Measurements from ENCODE around the gene CSF3.

Gene CSF3

DNA sequence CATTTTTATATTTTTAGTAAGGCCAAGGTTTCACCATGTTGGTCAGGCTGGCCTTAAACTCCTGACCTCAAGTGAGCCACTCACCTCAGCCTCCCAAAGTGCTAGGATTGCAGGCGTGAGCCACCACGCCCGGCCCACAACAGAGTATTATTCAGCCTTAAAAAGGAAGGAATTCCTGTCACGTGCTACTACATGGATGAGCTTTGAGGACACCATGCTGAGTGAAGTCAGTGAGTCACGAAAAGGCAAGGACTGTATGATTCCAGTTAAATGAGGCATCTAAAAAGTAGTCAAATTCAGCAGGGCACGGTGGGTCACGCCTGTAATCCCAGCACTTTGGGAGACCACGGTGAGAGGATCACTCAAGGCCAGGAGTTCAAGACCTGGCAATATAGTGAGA, 9.7 kb downstream of the CSF3 start:
- DNase-seq (ENCODE audit: low read depth), result no peak

- DNase-seq (ENCODE audit: low read depth), result no peak
Observed at GRCh38 chr17:40025559-40025958, 10.3 kb downstream of the CSF3 start.

DNA sequence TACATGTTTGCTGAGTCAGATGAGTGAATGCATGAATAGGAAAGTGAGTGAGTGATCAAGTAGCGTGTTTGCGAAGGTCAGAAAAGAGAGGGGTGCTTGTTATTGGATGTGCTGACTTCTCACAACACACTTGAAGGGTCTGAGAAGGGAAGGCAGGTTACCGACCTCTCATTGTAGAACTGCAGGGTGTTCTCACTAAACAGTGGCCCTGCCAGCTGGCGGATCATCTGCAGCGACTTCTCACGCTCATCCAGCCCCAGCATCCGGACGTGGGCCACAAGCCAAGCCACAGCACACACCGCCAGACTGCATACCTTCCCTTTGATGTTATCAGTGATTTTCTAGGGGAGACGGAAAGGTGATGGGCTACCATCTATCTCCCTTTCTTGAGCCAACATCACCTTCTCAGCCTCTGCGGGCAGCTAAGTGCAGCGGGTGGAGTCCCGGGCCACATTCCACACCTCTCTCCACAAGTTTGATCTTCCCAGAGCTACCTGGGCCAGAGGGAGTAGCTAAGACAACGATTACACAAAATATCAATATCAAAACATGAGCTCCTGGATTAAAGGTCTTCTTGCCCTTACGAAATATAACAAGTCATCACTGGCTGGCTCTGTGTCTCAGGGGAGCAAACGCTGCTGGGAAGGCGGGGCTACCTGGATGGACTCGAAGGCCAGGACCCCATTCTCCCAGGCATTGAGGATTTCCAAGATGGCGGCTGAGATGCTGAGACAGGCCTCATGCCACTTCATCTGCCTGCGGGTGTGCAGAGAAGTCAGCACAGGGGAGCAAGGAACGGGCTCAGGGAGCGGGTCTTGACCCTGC, 11.0 kb downstream of the CSF3 start:
- DNase-seq (ENCODE audit: low read depth), result no peak

GRCh38 chr17:40026816-40027613, 11.8 kb downstream of the CSF3 start:
- no peak for DNase-seq (ENCODE audit: low read depth)

DNA sequence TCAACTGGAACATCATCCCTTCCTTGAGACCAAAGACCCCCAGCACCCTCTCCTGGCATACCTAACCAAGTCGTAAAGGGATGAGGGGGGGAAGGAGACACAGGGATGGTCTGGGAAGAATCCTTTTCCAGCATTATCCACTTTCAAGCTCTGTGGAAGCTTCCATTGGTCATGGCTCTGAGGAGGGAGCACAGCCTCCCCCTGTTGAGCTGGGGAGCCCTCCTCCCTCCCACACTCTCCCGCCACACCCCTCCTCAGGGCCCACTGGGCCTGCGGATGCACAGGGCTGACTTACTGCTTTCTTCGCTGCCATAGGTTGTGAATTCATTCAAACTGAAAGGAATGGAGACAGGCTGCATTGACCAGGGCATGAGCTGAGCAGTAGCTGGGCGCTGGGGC, 12.4 kb downstream of the CSF3 start:
- no peak for DNase-seq (ENCODE audit: low read depth)

DNA sequence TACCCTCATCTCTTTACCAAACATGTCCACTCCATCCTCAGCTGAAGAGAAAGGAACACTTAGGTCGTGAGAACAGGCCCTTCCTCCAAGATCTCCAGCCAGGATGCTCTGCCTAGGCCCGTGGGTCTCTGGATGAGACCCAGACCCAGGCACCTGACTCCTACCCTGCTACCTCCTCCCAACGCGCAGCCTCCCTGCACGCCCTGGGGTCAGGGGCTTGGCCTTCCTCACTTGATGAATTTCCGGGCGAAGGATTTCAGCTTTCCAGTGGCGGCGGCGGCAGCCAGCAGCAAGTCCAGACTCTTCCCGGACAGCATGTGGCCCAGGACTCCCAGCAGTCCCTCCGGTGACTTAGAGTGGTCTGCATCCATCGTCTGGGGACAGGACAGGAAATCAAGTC, 13.4 kb downstream of the CSF3 start:
- no peak for DNase-seq (ENCODE audit: low read depth)

DNA sequence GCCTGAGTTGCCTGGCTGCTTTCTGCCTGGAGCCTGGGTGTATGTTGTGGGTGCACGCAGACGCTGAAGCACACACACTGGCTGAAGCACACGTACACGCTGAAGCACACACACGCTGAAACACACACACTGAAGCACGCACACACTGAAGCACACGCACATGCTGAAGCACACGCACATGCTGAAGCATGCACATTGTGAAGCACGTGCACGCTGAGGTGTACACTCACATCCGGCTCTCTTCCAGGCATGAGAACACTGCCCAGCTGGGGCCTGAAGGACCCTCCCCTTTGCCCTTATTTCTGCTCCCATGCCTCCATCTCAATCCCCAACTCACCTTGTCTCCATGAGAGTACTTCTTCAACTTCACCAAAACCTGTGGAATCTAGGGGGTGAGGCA, 16.5 kb downstream of the CSF3 start:
- DNase-seq (ENCODE audit: low read depth), result no peak

- no peak for DNase-seq (ENCODE audit: low read depth)
Observed at GRCh38 chr17:40032322-40033320, 17.4 kb downstream of the CSF3 start.

DNA sequence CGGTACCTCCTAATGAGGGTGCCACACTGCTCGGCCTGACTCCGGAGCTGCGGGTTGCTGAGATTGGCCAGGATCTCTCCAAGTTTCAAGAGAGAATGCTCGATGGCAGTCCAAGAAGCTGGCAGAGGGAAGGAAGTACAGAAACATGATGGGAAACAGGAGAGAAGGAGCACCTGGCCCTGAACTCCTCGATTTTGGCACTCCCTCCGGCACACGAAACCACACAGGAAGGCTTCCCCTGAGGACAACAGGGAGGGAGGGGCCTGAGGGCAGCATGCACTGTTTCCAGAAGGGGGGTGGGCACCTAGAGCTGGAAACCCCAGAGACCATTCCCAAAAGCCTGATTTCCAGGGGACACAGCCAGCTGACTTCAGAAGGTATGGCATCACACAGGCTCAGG, 18.1 kb downstream of the CSF3 start:
- no peak for DNase-seq (ENCODE audit: low read depth)

- DNase-seq (ENCODE audit: low read depth), result no peak
Observed at GRCh38 chr17:40034426-40035161, 19.4 kb downstream of the CSF3 start.

- peak; percentile 7 for DNase-seq (ENCODE audit: low read depth)
Observed at GRCh38 chr17:40035162-40035559, 19.9 kb downstream of the CSF3 start.

DNA sequence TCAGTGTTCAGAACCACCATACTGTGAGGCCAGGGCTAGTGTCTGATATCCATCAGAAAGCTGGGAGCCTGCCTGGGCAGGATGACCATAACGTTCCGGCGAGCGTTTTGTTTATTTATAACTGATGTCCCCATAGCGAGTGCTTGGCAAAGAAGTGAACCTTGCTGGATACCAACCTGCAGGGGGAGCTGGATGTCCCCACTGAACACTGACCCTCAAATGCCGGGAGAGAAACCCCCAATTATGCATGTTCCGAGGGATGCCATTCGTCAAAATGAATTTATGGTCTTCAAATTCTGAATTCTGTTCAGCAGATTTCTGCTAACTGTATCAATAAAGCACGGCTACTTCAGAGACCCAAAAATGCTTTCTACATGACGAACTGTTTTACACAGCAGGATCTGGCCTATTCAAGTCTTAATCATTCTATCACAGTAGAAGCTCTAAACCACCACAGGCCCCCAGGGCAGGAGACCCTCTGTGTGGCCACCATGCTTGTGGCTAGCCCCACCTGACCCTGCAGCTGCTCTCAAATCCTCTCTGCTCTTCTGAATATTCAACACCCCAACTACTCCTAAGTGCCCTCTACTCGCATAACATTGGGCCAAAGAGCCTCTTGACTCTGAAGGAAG, 23.8 kb downstream of the CSF3 start:
- peak; percentile 61 for DNase-seq (ENCODE audit: low read depth)

DNA sequence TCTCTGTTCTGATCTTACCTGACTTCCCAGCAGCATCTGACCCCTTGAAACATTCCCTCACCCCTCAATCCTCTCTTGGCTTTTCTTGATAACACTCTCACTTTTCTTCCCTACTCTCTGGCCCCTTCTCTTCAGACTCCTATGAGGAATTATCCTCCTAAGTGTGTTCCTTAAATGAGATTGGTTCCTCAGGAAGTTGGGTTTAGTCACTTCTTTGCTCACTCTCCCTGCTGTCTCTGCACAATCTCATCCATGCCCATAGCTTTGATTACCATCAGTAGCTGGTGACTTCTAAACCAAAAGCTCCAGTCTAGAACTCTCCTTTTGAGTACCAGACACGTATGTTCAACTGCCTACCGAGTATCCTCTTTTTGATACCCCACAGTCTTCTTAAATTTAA, 26.0 kb downstream of the CSF3 start:
- no peak for DNase-seq (ENCODE audit: low read depth)

DNA sequence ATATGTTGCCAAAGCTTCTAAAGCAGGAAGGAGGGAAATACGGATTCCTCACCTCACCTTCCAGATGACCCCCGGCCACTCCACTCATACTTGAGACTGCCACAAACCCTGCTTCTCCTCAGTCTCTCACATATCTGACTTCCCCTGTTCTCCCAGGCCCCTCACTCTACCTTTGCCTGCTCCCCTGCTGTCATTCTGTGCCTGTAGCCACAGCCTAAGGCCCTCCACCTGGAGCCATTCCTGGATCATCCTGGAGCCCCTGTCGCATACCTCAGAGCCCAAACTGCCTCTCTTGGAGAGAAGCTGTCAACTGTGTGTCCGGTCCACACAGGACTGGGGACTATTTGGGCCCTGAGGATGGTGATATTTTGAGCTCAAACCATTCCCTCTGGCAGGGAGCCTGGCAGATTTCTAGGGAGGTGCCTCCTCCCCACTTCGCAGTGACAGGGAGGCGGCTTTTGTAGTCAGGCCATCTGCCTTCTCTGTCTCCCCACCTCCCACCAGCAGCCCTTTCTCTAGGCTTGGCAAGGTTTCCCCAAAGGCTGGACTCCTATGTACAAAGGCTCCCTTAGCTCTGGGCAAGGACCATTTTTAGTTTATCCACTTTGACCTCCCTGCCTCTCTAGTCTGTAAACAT, 41.3 kb downstream of the CSF3 start:
- no peak for DNase-seq (ENCODE audit: low read depth)

DNA sequence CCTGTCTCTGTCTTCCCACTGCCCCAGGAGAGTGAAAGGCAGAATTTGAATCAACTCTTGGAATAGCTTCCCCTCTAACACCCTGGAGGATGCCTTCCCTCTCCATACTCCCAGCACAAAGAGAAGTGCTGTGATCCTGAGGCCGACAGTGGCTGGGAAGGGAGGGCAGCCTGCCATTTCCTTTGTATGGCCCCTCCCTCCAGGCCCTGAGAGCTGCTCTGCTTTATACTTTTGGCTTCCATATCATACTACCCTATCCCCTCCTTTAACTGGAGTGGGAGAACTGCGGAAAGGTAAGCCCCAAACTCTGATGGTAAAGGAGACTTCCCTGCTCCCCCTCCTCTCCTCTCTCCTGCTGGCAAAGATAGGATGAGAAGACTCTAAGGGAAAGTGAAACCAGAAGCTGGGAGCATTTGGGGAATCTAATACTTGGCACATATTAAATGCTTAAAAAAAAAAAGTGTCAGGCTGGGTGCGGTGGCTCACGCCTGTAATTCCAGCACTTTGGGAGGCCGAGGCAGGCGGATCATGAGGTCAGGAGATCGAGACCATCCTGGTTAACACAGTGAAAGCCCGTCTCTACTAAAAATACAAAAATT, 43.0 kb downstream of the CSF3 start:
- no peak for DNase-seq (ENCODE audit: low read depth)

DNA sequence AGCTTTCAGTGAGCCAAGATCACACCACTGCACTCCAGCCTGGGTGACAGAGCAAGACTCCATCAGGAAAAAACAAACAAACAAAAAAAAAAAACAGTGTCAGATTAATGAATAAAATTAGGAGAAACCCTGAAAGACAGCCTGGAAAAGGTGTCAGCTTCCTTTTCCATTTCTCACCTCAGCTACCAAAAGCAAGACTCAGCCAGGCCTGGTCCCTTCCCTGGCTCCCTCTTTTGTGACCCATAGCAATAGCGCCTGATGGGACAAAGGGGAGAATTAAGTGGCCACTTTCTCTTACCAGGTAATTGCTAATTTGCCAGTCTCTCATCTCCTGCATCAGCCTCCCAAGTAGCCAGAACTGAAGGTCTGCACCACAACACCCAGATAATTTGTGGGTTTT, 43.6 kb downstream of the CSF3 start:
- no peak for DNase-seq (ENCODE audit: low read depth)

GRCh38 chr17:40059729-40060475, 44.7 kb downstream of the CSF3 start:
- no peak for DNase-seq (ENCODE audit: low read depth)

DNA sequence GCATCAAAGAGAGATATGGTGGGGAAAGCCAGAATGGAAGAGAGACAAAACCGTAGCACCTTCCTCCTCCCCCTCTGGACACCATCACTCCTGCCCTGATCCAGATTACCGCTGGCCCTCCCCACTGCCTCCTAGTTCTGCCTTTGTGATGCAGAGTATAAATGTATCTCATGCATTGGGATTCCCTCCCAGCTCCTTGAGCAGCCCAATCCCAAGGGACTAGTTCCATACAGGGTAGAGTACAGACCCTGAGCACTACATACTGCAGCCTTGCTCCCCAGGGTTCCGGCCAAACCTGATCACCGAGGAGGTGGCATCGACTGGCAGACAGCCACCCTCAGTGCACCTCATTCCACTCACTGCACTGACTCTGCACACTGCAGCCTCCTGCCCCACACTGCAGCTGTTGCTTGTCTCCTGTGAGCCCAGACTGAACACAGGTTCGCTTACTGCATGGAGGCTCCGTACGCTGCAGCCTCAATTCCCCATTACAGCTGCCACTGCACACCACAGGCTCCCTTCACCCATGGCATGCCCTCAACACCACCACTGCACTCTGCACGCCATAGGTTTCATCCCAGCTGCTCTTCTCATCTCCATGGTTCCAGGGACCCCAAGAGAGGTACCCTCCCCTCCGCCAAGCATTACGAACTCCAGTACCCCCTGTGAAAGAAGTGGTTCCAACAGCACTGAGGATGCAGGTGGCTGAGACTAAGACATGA, 45.8 kb downstream of the CSF3 start:
- no peak for DNase-seq (ENCODE audit: low read depth)

- DNase-seq (ENCODE audit: low read depth), result no peak
Observed at GRCh38 chr17:40061609-40062038, 46.4 kb downstream of the CSF3 start.
